HepG2 (cell line): ENCODE results near the gene NGFR. TPM values are rescaled to one million over a fixed set of nuclear protein-coding genes. Genes with fewer than 3 reads are reported as not detected.

Experiments used
- ARNT ChIP-seq: fragments of 450-650 bp; IDR thresholded peaks from 2 replicates; pipeline ENCODE4 v1.6.1; 2017
- ASH2L ChIP-seq: fragments of 300-600, 200-600 bp; sonication (generic); IDR thresholded peaks from 2 replicates; pipeline ENCODE4 v1.7.0; 2017; ENCODE audit warnings: low read depth, mild to moderate bottlenecking, moderate library complexity, mixed read lengths, low read length; ENCODE audit not compliant: insufficient read length
- HNF1A ChIP-seq, 2 experiments: sonication (generic) in 1 of 2; formaldehyde crosslinking in 1 of 2; IDR thresholded peaks; 2 replicates each; pipeline versions ENCODE4 v1.4.0 to v1.6.1; 2016 to 2020; ENCODE audit warnings: borderline replicate concordance in 1 of 2, low read depth in 1 of 2, mild to moderate bottlenecking in 1 of 2, missing genetic modification reagents in 1 of 2
- LCORL ChIP-seq, 2 experiments: fragments of 450-650 bp in 1 of 2; sonication (generic) in 1 of 2; formaldehyde crosslinking in 1 of 2; IDR thresholded peaks; 2 replicates each; pipeline versions ENCODE4 v1.5.0 to v1.6.1; 2017 to 2020; ENCODE audit warnings: antibody characterized with exemption in 1 of 2, missing genetic modification reagents in 1 of 2
- PAXIP1 ChIP-seq: sonication (generic); formaldehyde crosslinking; conservative IDR thresholded peaks from 2 replicates; pipeline ENCODE4 v1.4.0; 2020; ENCODE audit warnings: mild to moderate bottlenecking, missing genetic modification reagents, moderate library complexity
- SALL1 ChIP-seq: sonication (generic); formaldehyde crosslinking; IDR thresholded peaks from 2 replicates; pipeline ENCODE4 v1.8.0; 2022; ENCODE audit warnings: mild to moderate bottlenecking, missing genetic modification reagents
- SAP130 ChIP-seq: IDR thresholded peaks from 2 replicates; pipeline ENCODE4 v1.6.1; 2016; ENCODE audit warnings: low read depth
- SOX13 ChIP-seq, 3 experiments: fragments of 450-650 bp in 1 of 3; sonication (generic) in 1 of 3; formaldehyde crosslinking in 1 of 3; IDR thresholded peaks in 2 of 3; conservative IDR thresholded peaks in 1 of 3; 2 replicates each; pipeline versions ENCODE4 v1.5.0 to v1.6.1; 2016 to 2020; ENCODE audit warnings: antibody characterized with exemption in 1 of 3, mild to moderate bottlenecking in 1 of 3, missing compliant biosample characterization in 1 of 3, missing genetic modification reagents in 1 of 3, moderate library complexity in 1 of 3
- YEATS2 ChIP-seq: sonication (generic); formaldehyde crosslinking; IDR thresholded peaks from 2 replicates; pipeline ENCODE4 v1.4.0; 2020; ENCODE audit warnings: missing genetic modification reagents, borderline replicate concordance
- ZBED4 ChIP-seq: sonication (generic); formaldehyde crosslinking; IDR thresholded peaks from 2 replicates; pipeline ENCODE4 v1.4.0; 2020; ENCODE audit warnings: missing genetic modification reagents, borderline replicate concordance
- ZMAT3 ChIP-seq: sonication (generic); formaldehyde crosslinking; conservative IDR thresholded peaks from 2 replicates; pipeline ENCODE4 v1.7.0; 2021; ENCODE audit warnings: missing genetic modification reagents
- ZNF256 ChIP-seq: sonication (generic); formaldehyde crosslinking; conservative IDR thresholded peaks from 2 replicates; pipeline ENCODE4 v1.4.0; 2020; ENCODE audit warnings: missing genetic modification reagents
- ZNF292 ChIP-seq: sonication (generic); formaldehyde crosslinking; IDR thresholded peaks from 2 replicates; pipeline ENCODE4 v1.8.1; 2022; ENCODE audit warnings: mild to moderate bottlenecking, low read depth, missing genetic modification reagents, borderline replicate concordance
- ZNF577 ChIP-seq: sonication (generic); formaldehyde crosslinking; IDR thresholded peaks from 2 replicates; pipeline ENCODE4 v1.4.0; 2020; ENCODE audit warnings: mild to moderate bottlenecking, low read depth, missing genetic modification reagents, borderline replicate concordance
- ZNF724P ChIP-seq: sonication (generic); formaldehyde crosslinking; IDR thresholded peaks from 2 replicates; pipeline ENCODE4 v1.8.0; 2022; ENCODE audit warnings: missing genetic modification reagents, borderline replicate concordance
- polyA plus RNA-seq, 8 experiments: library from polyadenylated mRNA; depleted of rRNA in 3 of 8; stranded (reverse) in 7 of 8; unstranded in 1 of 8; fragments of >200 nt; fragmentation: Illumina TruSeq in 4 of 8; extraction: Trizol in 4 of 8; gene quantifications; 2 replicates each; pipeline versions ENCODE4 v1.2.1 to v1.2.3, GENCODE V29; 2011 to 2016; ENCODE audit warnings: low read depth in 4 of 8, missing spikeins in 1 of 8, mixed read lengths in 1 of 8; ENCODE audit not compliant: insufficient read depth in 1 of 8
- total RNA-seq, 5 experiments: library from RNA; depleted of rRNA; stranded (reverse); fragments of >200 nt; fragmentation: Illumina TruSeq; extraction: Trizol; gene quantifications; 2 replicates each; pipeline ENCODE4 v1.2.3, GENCODE V29; 2016; ENCODE audit warnings: low read depth in 1 of 5

NGFR gene
- total and polyA plus RNA-seq, 2 of the 13 experiments (the other 11 are each of a cell fraction or from before 2014, with no cell fraction given): 1.1 to 1.8 TPM

GRCh38 chr17:49454050-49454449, 41.0 kb upstream of the NGFR start (continued):
- TF ChIP-seq ZBED4 (CRISPR knock-in tag) (peak; percentile 60; the same call in 1 of the 2 replicates), HNF1A (IDR thresholded peaks at IDR 0.05; ENCODE audit: low read depth) (no peak), HNF1A (CRISPR knock-in tag; IDR thresholded peaks at IDR 0.05; ENCODE audit: borderline replicate concordance) (peak; percentile 45; the same call in 1 of the 2 replicates), SAP130 (CRISPR knock-in tag) (peak; percentile 35; the same call in 1 of the 2 replicates), SOX13 (IDR thresholded peaks at IDR 0.05) (peak; percentile 59; the same call in 1 of the 2 replicates), SOX13 (CRISPR knock-in tag; conservative IDR thresholded peaks at IDR 0.05 in 1 of 2, IDR thresholded peaks at IDR 0.05 in 1 of 2) (peak in 1 of 2 experiments; percentile 94; a peak in 2 of 4 replicates), ZNF724P (CRISPR knock-in tag) (no peak), ZMAT3 (CRISPR knock-in tag) (no peak), ASH2L (no peak), LCORL (IDR thresholded peaks at IDR 0.05) (peak; percentile 13; the same call in 1 of the 2 replicates), LCORL (CRISPR knock-in tag; IDR thresholded peaks at IDR 0.05) (peak; percentile 81), ARNT (no peak), SALL1 (CRISPR knock-in tag) (peak; percentile 48; the same call in 1 of the 2 replicates), YEATS2 (CRISPR knock-in tag) (no peak), ZNF292 (CRISPR knock-in tag) (peak; percentile 51; the same call in 1 of the 2 replicates), ZNF577 (CRISPR knock-in tag) (no peak), PAXIP1 (CRISPR knock-in tag) (peak; percentile 66), ZNF256 (CRISPR knock-in tag) (no peak)
